ENCODE measurements around the gene MICALL1. TPM values are rescaled to one million over a fixed set of nuclear protein-coding genes. Genes with fewer than 3 reads are reported as not detected.

The MICALL1 gene
- total and polyA plus RNA-seq, 2 of the 13 experiments (the other 11 are each of a cell fraction or from before 2014, with no cell fraction given) = 7.6 to 10.6 TPM

- no peak for TF ChIP-seq PRPF4 (IDR thresholded peaks at IDR 0.05; ENCODE audit: low read depth, low read length, poor library complexity, severe bottlenecking)
- TF ChIP-seq DMAP1 (CRISPR knock-in tag; IDR thresholded peaks at IDR 0.05) = peak; percentile 31; the same call in 1 of the 2 replicates
- TF ChIP-seq BCLAF1 (IDR thresholded peaks at IDR 0.05) = no peak
- TF ChIP-seq ZNF672 (CRISPR knock-in tag; IDR thresholded peaks at IDR 0.05) = no peak
- TF ChIP-seq ZNF44 (CRISPR knock-in tag; IDR thresholded peaks at IDR 0.05) = no peak
- TF ChIP-seq, protein P1, sequence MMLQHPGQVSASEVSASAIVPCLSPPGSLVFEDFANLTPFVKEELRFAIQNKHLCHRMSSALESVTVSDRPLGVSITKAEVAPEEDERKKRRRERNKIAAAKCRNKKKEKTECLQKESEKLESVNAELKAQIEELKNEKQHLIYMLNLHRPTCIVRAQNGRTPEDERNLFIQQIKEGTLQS (CRISPR knock-in tag; IDR thresholded peaks at IDR 0.05) = no peak; the same call in 1 of the 2 replicates
- TF ChIP-seq SETDB1 (CRISPR knock-in tag; IDR thresholded peaks at IDR 0.05; ENCODE audit: borderline replicate concordance) = no peak
- no peak for TF ChIP-seq ZUFSP (CRISPR knock-in tag; IDR thresholded peaks at IDR 0.05; ENCODE audit: borderline replicate concordance)
- 0 out of 2 replicates have a peak, but pooled peaks have one; percentile 32 for TF ChIP-seq HNRNPL (IDR thresholded peaks at IDR 0.05; ENCODE audit: low read depth, low read length)
- TF ChIP-seq ZNF639 (CRISPR knock-in tag; conservative IDR thresholded peaks at IDR 0.05) = no peak
- no peak for TF ChIP-seq MXD1 (CRISPR knock-in tag; IDR thresholded peaks at IDR 0.05)
- TF ChIP-seq, protein P2, sequence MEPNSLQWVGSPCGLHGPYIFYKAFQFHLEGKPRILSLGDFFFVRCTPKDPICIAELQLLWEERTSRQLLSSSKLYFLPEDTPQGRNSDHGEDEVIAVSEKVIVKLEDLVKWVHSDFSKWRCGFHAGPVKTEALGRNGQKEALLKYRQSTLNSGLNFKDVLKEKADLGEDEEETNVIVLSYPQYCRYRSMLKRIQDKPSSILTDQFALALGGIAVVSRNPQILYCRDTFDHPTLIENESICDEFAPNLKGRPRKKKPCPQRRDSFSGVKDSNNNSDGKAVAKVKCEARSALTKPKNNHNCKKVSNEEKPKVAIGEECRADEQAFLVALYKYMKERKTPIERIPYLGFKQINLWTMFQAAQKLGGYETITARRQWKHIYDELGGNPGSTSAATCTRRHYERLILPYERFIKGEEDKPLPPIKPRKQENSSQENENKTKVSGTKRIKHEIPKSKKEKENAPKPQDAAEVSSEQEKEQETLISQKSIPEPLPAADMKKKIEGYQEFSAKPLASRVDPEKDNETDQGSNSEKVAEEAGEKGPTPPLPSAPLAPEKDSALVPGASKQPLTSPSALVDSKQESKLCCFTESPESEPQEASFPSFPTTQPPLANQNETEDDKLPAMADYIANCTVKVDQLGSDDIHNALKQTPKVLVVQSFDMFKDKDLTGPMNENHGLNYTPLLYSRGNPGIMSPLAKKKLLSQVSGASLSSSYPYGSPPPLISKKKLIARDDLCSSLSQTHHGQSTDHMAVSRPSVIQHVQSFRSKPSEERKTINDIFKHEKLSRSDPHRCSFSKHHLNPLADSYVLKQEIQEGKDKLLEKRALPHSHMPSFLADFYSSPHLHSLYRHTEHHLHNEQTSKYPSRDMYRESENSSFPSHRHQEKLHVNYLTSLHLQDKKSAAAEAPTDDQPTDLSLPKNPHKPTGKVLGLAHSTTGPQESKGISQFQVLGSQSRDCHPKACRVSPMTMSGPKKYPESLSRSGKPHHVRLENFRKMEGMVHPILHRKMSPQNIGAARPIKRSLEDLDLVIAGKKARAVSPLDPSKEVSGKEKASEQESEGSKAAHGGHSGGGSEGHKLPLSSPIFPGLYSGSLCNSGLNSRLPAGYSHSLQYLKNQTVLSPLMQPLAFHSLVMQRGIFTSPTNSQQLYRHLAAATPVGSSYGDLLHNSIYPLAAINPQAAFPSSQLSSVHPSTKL (CRISPR knock-in tag; IDR thresholded peaks at IDR 0.05) = peak; percentile 38; the same call in 1 of the 2 replicates
- peak; percentile 41; the same call in 1 of the 2 replicates for TF ChIP-seq ZNF777 (CRISPR knock-in tag; IDR thresholded peaks at IDR 0.05)
- TF ChIP-seq, protein P3, sequence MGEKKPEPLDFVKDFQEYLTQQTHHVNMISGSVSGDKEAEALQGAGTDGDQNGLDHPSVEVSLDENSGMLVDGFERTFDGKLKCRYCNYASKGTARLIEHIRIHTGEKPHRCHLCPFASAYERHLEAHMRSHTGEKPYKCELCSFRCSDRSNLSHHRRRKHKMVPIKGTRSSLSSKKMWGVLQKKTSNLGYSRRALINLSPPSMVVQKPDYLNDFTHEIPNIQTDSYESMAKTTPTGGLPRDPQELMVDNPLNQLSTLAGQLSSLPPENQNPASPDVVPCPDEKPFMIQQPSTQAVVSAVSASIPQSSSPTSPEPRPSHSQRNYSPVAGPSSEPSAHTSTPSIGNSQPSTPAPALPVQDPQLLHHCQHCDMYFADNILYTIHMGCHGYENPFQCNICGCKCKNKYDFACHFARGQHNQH (CRISPR knock-in tag; IDR thresholded peaks at IDR 0.05) = peak; percentile 89; the same call in 1 of the 2 replicates
- TF ChIP-seq TFDP2 (CRISPR knock-in tag; IDR thresholded peaks at IDR 0.05) = no peak
These were observed 27.7 kb downstream of the MICALL1 start (continued) for GRCh38 chr22:37933711-37934376.
